Glutamatergic neuron (in vitro differentiated cells): ENCODE results near the gene SYNRG. TPM values are rescaled to one million over a fixed set of nuclear protein-coding genes. Genes with fewer than 3 reads are reported as not detected.

Experiments used
- DNase-seq: peaks from one replicate; pipeline ENCODE4 v3.0.0; 2022
- H3K27ac Mint-ChIP-seq: one replicate; pipeline ENCODE4 v1.8.0; 2020; ENCODE audit warnings: mild to moderate bottlenecking, mixed read lengths, inconsistent platforms; ENCODE audit not compliant: unreplicated experiment
- H3K27me3 Mint-ChIP-seq: one replicate; pipeline ENCODE4 v1.8.0; 2020; ENCODE audit warnings: mild to moderate bottlenecking, moderate library complexity, mixed read lengths, inconsistent platforms; ENCODE audit not compliant: unreplicated experiment
- H3K36me3 Mint-ChIP-seq: one replicate; pipeline ENCODE4 v1.8.0; 2020; ENCODE audit warnings: mild to moderate bottlenecking, mixed read lengths, inconsistent platforms; ENCODE audit not compliant: unreplicated experiment
- H3K4me1 Mint-ChIP-seq: one replicate; pipeline ENCODE4 v1.8.0; 2020; ENCODE audit warnings: mild to moderate bottlenecking, low read depth, mixed read lengths, inconsistent platforms; ENCODE audit not compliant: unreplicated experiment
- H3K4me3 Mint-ChIP-seq: one replicate; pipeline ENCODE4 v1.8.0; 2020; ENCODE audit warnings: mild to moderate bottlenecking, mixed read lengths, inconsistent platforms; ENCODE audit not compliant: unreplicated experiment
- H3K9me3 Mint-ChIP-seq: one replicate; pipeline ENCODE4 v1.8.0; 2020; ENCODE audit warnings: mild to moderate bottlenecking, moderate library complexity, mixed read lengths, inconsistent platforms; ENCODE audit not compliant: unreplicated experiment
- CTCF ChIP-seq: fragments of 200-600 bp; sonication (generic); IDR thresholded peaks from one replicate; pipeline ENCODE4 v1.5.0; 2021; ENCODE audit not compliant: partially characterized antibody, unreplicated experiment
- total RNA-seq: library from RNA; stranded (reverse); fragmentation: NEBNext Ultra II Directional; extraction: Animal tissue kit (Norgen Biotek cat#: 25700); gene quantifications from one replicate; pipeline ENCODE4 v1.2.1, GENCODE V29; 2021; ENCODE audit not compliant: unreplicated experiment

SYNRG gene
- total RNA-seq, 1 donor from 2014 or later, result 65.8 TPM

GRCh38 chr17:37545486-37545885 lies 63.7 kb downstream of the SYNRG start:
- H3K36me3 Mint-ChIP-seq, result no peaks in the 10 kb centered on the region
- DNase-seq, result no peak
- no peaks in the 10 kb centered on the region for H3K4me1 Mint-ChIP-seq
- H3K4me3 Mint-ChIP-seq, result no peak overlapping the region
- H3K9me3 Mint-ChIP-seq, result no peaks in the 10 kb centered on the region
- no peaks in the 10 kb centered on the region for H3K27me3 Mint-ChIP-seq
- H3K27ac Mint-ChIP-seq, result no peak overlapping the region
- no peak for TF ChIP-seq CTCF

- no peaks in the 10 kb centered on the region for H3K27me3 Mint-ChIP-seq
- DNase-seq, result no peak
- no peaks in the 10 kb centered on the region for H3K4me1 Mint-ChIP-seq
- TF ChIP-seq CTCF, result no peak
- no peak overlapping the region for H3K27ac Mint-ChIP-seq
- no peaks in the 10 kb centered on the region for H3K36me3 Mint-ChIP-seq
- H3K4me3 Mint-ChIP-seq, result no peak overlapping the region
- no peaks in the 10 kb centered on the region for H3K9me3 Mint-ChIP-seq
These were observed 65.6 kb downstream of the SYNRG start for GRCh38 chr17:37543637-37544052.

- H3K4me1 Mint-ChIP-seq, result no peaks in the 10 kb centered on the region
- no peaks in the 10 kb centered on the region for H3K27me3 Mint-ChIP-seq
- DNase-seq, result no peak
- no peaks in the 10 kb centered on the region for H3K9me3 Mint-ChIP-seq
- no peak overlapping the region for H3K4me3 Mint-ChIP-seq
- no peak for TF ChIP-seq CTCF
- H3K27ac Mint-ChIP-seq, result no peak overlapping the region
- peaks cover 6% of the 10 kb centered on the region for H3K36me3 Mint-ChIP-seq
These were observed 67.1 kb downstream of the SYNRG start for GRCh38 chr17:37541880-37542660.

GRCh38 chr17:37538981-37539659 lies 70.1 kb downstream of the SYNRG start:
- Mint-ChIP-seq H3K27ac (no peak overlapping the region), H3K27me3 (no peaks in the 10 kb centered on the region), H3K9me3 (no peaks in the 10 kb centered on the region), H3K36me3 (peaks cover 10% of the 10 kb centered on the region), H3K4me1 (no peaks in the 10 kb centered on the region), H3K4me3 (no peak overlapping the region)
- TF ChIP-seq CTCF, result no peak
- DNase-seq, result no peak

GRCh38 chr17:37535906-37536305 lies 73.3 kb downstream of the SYNRG start:
- no peak for TF ChIP-seq CTCF
- no peaks in the 10 kb centered on the region for H3K27me3 Mint-ChIP-seq
- no peak for DNase-seq
- peaks cover 10% of the 10 kb centered on the region for H3K36me3 Mint-ChIP-seq
- no peak overlapping the region for H3K4me3 Mint-ChIP-seq
- no peaks in the 10 kb centered on the region for H3K4me1 Mint-ChIP-seq
- H3K27ac Mint-ChIP-seq, result no peak overlapping the region
- no peaks in the 10 kb centered on the region for H3K9me3 Mint-ChIP-seq
